ENCODE measurements around the gene ZNF747. TPM values are rescaled to one million over a fixed set of nuclear protein-coding genes. Genes with fewer than 3 reads are reported as not detected.

The ZNF747 gene
- total RNA-seq, 6 experiments from 2014 or later, result 5.3 to 9.7 (median 6.4) TPM

DNA sequence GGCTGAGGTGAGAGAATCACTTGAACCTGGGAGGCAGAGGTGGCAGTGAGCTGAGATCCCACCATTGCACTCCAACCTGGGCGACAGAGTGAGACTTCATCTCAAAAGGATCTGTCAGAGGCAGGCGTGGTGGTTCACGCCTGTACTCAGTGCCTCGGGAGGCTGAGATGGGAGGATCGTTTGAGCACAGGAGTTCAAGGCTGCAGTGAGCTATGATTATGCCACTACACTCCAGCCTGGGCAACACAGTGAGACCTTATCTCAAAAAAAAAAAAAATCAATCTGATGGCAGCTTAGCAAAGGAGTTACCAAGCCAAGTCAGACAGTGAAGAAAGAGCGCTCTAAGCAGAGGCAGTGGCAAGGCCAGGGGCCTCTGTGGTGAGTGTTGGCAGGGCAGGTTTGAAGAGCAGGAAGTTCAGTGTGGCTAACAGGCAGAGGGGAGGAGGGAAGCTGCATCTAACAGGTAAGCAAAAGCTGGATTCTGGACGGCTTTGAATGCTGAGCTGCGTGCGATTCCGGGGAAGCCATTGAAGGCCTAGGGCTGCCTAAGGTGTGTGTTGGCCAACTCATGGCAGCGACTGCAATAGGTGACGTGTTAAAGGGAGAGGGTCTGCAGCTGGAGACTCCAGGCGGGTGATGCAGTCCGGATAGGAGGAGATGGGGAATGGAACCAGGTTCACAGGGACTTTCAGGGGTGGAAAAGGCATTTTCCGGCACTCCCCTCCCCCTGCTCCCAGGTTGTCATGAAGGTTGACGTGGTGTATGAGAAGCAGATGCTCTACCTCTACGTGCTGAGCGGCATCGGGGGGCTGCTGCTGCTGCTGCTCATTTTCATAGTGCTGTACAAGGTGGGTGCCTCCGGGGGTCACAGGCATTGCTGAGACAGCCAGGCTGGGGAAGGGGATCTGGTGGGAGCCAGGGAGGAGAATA is 15.3 kb downstream of the ZNF747 start:
- H3K27me3 ChIP-seq, result no peaks in the 10 kb centered on the region
- DNase-seq, result no peak
- peaks cover 0 to 18% (median 8%) of the 10 kb centered on the region in 4 donors for H3K4me1 ChIP-seq
- no peaks in the 10 kb centered on the region for H3K36me3 ChIP-seq
- TF ChIP-seq, protein P1, sequence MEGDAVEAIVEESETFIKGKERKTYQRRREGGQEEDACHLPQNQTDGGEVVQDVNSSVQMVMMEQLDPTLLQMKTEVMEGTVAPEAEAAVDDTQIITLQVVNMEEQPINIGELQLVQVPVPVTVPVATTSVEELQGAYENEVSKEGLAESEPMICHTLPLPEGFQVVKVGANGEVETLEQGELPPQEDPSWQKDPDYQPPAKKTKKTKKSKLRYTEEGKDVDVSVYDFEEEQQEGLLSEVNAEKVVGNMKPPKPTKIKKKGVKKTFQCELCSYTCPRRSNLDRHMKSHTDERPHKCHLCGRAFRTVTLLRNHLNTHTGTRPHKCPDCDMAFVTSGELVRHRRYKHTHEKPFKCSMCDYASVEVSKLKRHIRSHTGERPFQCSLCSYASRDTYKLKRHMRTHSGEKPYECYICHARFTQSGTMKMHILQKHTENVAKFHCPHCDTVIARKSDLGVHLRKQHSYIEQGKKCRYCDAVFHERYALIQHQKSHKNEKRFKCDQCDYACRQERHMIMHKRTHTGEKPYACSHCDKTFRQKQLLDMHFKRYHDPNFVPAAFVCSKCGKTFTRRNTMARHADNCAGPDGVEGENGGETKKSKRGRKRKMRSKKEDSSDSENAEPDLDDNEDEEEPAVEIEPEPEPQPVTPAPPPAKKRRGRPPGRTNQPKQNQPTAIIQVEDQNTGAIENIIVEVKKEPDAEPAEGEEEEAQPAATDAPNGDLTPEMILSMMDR (IDR thresholded peaks at IDR 0.05), result no peak
- TF ChIP-seq POLR2A (IDR thresholded peaks at IDR 0.05), result no peak
- no peak for ATAC-seq
- no peak overlapping the region for H3K27ac ChIP-seq
- H3K9me3 ChIP-seq, result no peaks in the 10 kb centered on the region
- 90% methylated on average over 9 of the region's 20 CpGs for WGBS (ENCODE audit: insufficient coverage, low coverage, low lambda C conversion rate, missing lambda C conversion rate)
- intact Hi-C loops (cut with DNase I), result loop anchor here in 1 of 2 donors (10.0 kb wide), 2 partner anchors 65 to 85 kb away; partner anchors contain the start of gene DCTPP1
- no peak overlapping the region for H3K4me3 ChIP-seq

DNA sequence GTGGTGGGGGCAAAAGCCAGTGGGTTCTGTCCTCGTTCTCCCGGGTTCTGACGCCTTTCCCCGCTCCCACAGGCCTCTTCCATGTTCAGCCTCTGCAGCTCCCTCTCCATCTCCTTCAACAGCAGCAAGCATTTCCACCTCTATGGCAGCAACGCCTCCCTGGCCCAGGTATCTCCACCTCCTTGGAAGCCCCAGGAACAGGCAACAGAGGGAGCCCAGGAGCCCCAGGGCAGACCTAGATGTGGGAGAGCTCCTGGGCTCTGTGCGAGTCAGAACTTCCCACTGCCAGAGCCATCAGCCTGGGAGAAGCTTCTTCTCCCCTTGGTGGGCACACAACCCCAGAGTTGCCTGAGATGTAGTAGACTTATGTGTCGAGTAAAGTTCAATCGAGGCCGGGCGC is 16.1 kb downstream of the ZNF747 start:
- intact Hi-C loops (cut with DNase I), result loop anchor here in 1 of 2 donors (10.0 kb wide), 1 partner anchor 64 kb away; no protein-coding TSS in a partner anchor
- H3K4me3 ChIP-seq, result no peak overlapping the region
- DNase-seq (no peak), ATAC-seq (no peak)
- TF ChIP-seq, protein P1 (IDR thresholded peaks at IDR 0.05), result no peak
- no peak for TF ChIP-seq POLR2A (IDR thresholded peaks at IDR 0.05)
- H3K27me3 ChIP-seq, result no peaks in the 10 kb centered on the region
- H3K36me3 ChIP-seq, result no peaks in the 10 kb centered on the region
- 93% methylated on average over 8 of the region's 10 CpGs for WGBS (ENCODE audit: insufficient coverage, low coverage, low lambda C conversion rate, missing lambda C conversion rate)
- no peak overlapping the region for H3K27ac ChIP-seq
- peaks cover 0 to 18% (median 8%) of the 10 kb centered on the region in 4 donors for H3K4me1 ChIP-seq
- no peaks in the 10 kb centered on the region for H3K9me3 ChIP-seq

DNA sequence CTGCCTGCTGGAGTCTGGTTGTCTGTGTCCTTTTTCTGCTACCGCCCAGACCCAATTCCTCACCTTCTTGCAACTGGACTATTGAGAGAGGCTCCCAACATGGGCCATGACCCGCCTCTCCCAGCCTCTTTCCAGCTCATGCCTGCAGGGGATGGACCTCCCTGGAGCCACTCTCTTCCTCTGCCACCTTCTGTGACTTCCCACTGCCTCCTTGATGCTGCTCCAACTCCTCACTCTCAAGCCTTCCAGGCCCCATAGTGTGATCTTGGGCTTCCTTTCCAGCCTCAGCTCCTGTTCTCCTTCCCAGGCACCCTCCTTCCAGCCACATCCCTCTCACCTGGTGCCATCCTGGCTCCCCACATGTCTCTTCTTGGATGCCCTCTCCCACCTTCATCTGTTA is 19.4 kb downstream of the ZNF747 start:
- intact Hi-C loops (cut with DNase I), result loop anchor here in 1 of 2 donors (10.0 kb wide), 1 partner anchor 60 kb away; no protein-coding TSS in a partner anchor
- H3K27me3 ChIP-seq, result no peaks in the 10 kb centered on the region

DNA sequence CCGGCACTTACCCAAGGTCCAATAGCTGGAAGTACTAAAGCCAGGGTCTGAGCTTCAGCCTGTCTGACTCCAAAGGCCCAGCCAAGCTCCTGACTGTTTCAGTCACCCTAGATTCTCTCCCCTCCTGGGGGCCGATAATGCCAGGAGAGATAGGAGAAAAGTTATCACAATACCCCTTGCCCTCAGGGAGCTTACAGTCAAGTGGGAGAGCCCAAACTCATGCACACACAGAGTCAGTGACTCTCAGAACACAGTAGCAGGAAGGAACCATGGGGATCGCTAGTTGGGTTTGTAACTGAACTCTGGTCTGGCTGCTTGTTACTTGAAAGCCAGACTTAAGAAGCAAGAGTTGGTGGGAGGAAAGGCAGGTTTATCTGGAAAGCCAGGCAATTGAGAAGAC is 23.1 kb downstream of the ZNF747 start:
- Histone ChIP-seq H3K4me1 (no peaks in the 10 kb centered on the region), H3K9me3 (no peaks in the 10 kb centered on the region), H3K27ac (no peak overlapping the region), H3K36me3 (peaks cover 0 to 20% (median 0%) of the 10 kb centered on the region in 4 donors), H3K27me3 (no peaks in the 10 kb centered on the region), H3K4me3 (no peak overlapping the region)
- intact Hi-C loops (cut with DNase I), result loop anchor here in 1 of 2 donors (10.0 kb wide), 1 partner anchor 57 kb away; no protein-coding TSS in a partner anchor
- 100% methylated on average over 1 of the region's 3 CpGs for WGBS (ENCODE audit: insufficient coverage, low coverage, low lambda C conversion rate, missing lambda C conversion rate)
- TF ChIP-seq POLR2A (IDR thresholded peaks at IDR 0.05), result no peak
- TF ChIP-seq, protein P1 (IDR thresholded peaks at IDR 0.05), result no peak
- DNase-seq, result no peak
- ATAC-seq, result no peak

More for the DNA sequence above, 19.4 kb downstream of the ZNF747 start:
- TF ChIP-seq, protein P1 (IDR thresholded peaks at IDR 0.05), result no peak
- TF ChIP-seq POLR2A (IDR thresholded peaks at IDR 0.05), result no peak
- WGBS (ENCODE audit: insufficient coverage, low coverage, low lambda C conversion rate, missing lambda C conversion rate), result 80% methylated on average over 1 of the region's 2 CpGs
- H3K27ac ChIP-seq, result no peak overlapping the region
- DNase-seq (no peak), ATAC-seq (no peak)
- H3K9me3 ChIP-seq, result no peaks in the 10 kb centered on the region
- peaks cover 0 to 14% (median 0%) of the 10 kb centered on the region in 4 donors for H3K36me3 ChIP-seq
- H3K4me3 ChIP-seq, result no peak overlapping the region
- no peaks in the 10 kb centered on the region for H3K4me1 ChIP-seq
